HepG2 (cell line): Measurements from ENCODE around the gene QDPR. TPM values are rescaled to one million over a fixed set of nuclear protein-coding genes. Genes with fewer than 3 reads are reported as not detected.

Experiments
- ATAC-seq: fragments of 200-7000 bp; cut with Tn5 transposase; 3 replicates; pipeline ENCODE4 v1.9.1; 2020; ENCODE audit warnings: mild to moderate bottlenecking, moderate library complexity
- BruUV-seq: library from RNA; stranded (reverse); fragments of 400-500 nt; replicated peaks from 2 replicates; lab custom pipeline; 2021; lab: Mats Ljungman, UMichigan
- CTCF ChIA-PET: fragments of 300-600 bp; formaldehyde crosslinking; extraction: SDS; loops from one replicate; lab custom pipeline; 2021; ENCODE audit warnings: low total read pairs, inconsistent platforms, low intra/inter-chr PET ratio; lab: Yijun Ruan, JAX
- POLR2A ChIA-PET: fragments of 350-600 bp; sonication (Branson Sonifier 250); formaldehyde crosslinking; loops from one replicate; lab custom pipeline; 2020; ENCODE audit warnings: antibody characterized with exemption, inconsistent platforms; lab: Yijun Ruan, JAX
- DNase-seq: peaks from one replicate; pipeline ENCODE4 v3.0.0-alpha.2; 2015; ENCODE audit warnings: low spot score
- FAIRE-seq: peaks from 3 replicates; lab custom pipeline; 2011; peaks lifted over from hg19 to GRCh38; lab: Jason Lieb, UNC
- H2AFZ ChIP-seq: one replicate; pipeline ENCODE4 v1.6.1; 2011; ENCODE audit warnings: low read length, inconsistent platforms
- H3K27ac ChIP-seq: fragments of 300-600 bp; 3 replicates; pipeline ENCODE4 v1.8.0; 2011; ENCODE audit warnings: mixed run types, mild to moderate bottlenecking, mixed read lengths, low read length, inconsistent platforms; ENCODE audit not compliant: insufficient read depth; ENCODE audit errors: extremely low read length
- H3K27me3 ChIP-seq, 2 experiments: fragments of 200-600 bp in 1 of 2; 2 replicates in 1 of 2; 3 replicates in 1 of 2; pipeline versions ENCODE4 v1.6.0 to v1.8.0; 2011; ENCODE audit warnings: low read length in 2 of 2, mild to moderate bottlenecking in 2 of 2, moderate library complexity in 2 of 2, inconsistent platforms in 1 of 2; ENCODE audit not compliant: insufficient read depth in 2 of 2, control insufficient read depth in 1 of 2
- H3K36me3 ChIP-seq, 2 experiments: fragments of 200-600 bp in 1 of 2; replicated peaks in 1 of 2; 2 replicates in 1 of 2; 3 replicates in 1 of 2; pipeline versions ENCODE4 v1.5.1 to v1.8.0; 2011; ENCODE audit warnings: low read length in 2 of 2, inconsistent platforms in 1 of 2; ENCODE audit not compliant: insufficient read depth in 2 of 2, control insufficient read depth in 1 of 2
- H3K4me1 ChIP-seq: 2 replicates; pipeline ENCODE4 v1.5.1; 2012; ENCODE audit warnings: low read length, inconsistent platforms; ENCODE audit not compliant: insufficient read depth
- H3K4me2 ChIP-seq: 2 replicates; pipeline ENCODE4 v1.6.0; 2011; ENCODE audit warnings: low read depth, low read length, inconsistent platforms
- H3K4me3 ChIP-seq, 3 experiments: fragments of 200-600 bp in 1 of 3; sonication (generic), shearing (Covaris generic) in 1 of 3; replicated peaks in 1 of 3; 2 replicates each; pipeline ENCODE4 v1.5.1; 2011 to 2016; ENCODE audit warnings: low read length in 3 of 3, inconsistent platforms in 2 of 3, low read depth in 2 of 3, mild to moderate bottlenecking in 2 of 3, control low read depth in 1 of 3, mixed read lengths in 1 of 3; ENCODE audit not compliant: insufficient read depth in 1 of 3
- H3K79me2 ChIP-seq: one replicate; pipeline ENCODE4 v1.6.1; 2011; ENCODE audit warnings: low read length, inconsistent platforms; ENCODE audit not compliant: insufficient read depth
- H3K9ac ChIP-seq: 2 replicates; pipeline ENCODE4 v1.6.0; 2011; ENCODE audit warnings: mild to moderate bottlenecking, low read depth, low read length, inconsistent platforms; ENCODE audit not compliant: insufficient read depth
- H3K9me3 ChIP-seq: 2 replicates; pipeline ENCODE4 v1.5.1; 2012; ENCODE audit warnings: mild to moderate bottlenecking, low read length
- H4K20me1 ChIP-seq: 2 replicates; pipeline ENCODE4 v1.6.0; 2011; ENCODE audit warnings: inconsistent platforms, mild to moderate bottlenecking, low read length, moderate library complexity; ENCODE audit not compliant: insufficient read depth
- ARNTL ChIP-seq: sonication (generic); formaldehyde crosslinking; IDR thresholded peaks from 2 replicates; pipeline ENCODE4 v1.4.0; 2020; ENCODE audit warnings: mild to moderate bottlenecking, missing genetic modification reagents
- ASH2L ChIP-seq: fragments of 300-600, 200-600 bp; sonication (generic); IDR thresholded peaks from 2 replicates; pipeline ENCODE4 v1.7.0; 2017; ENCODE audit warnings: low read depth, mild to moderate bottlenecking, moderate library complexity, mixed read lengths, low read length; ENCODE audit not compliant: insufficient read length
- KDM2A ChIP-seq: sonication (generic); formaldehyde crosslinking; IDR thresholded peaks from 2 replicates; pipeline ENCODE4 v1.4.0; 2020; ENCODE audit warnings: low read depth, missing genetic modification reagents, borderline replicate concordance
- NKX3-1 ChIP-seq: sonication (generic); formaldehyde crosslinking; IDR thresholded peaks from 2 replicates; pipeline ENCODE4 v1.5.0; 2020; ENCODE audit warnings: missing genetic modification reagents
- NR2F2 ChIP-seq: IDR thresholded peaks from 2 replicates; pipeline ENCODE4 v1.6.1; 2012; ENCODE audit warnings: low read depth, inconsistent platforms, borderline replicate concordance
- TEAD2 ChIP-seq: sonication (generic); formaldehyde crosslinking; IDR thresholded peaks from 2 replicates; pipeline ENCODE4 v1.9.0; 2021; ENCODE audit warnings: missing genetic modification reagents
- ZMYM2 ChIP-seq: sonication (generic); formaldehyde crosslinking; IDR thresholded peaks from 2 replicates; pipeline ENCODE4 v1.8.0; 2022; ENCODE audit warnings: mild to moderate bottlenecking, missing genetic modification reagents
- ZNF282 ChIP-seq: fragments of 450-650 bp; IDR thresholded peaks from 2 replicates; pipeline ENCODE4 v1.6.1; 2018; ENCODE audit not compliant: partially characterized antibody
- ZNF501 ChIP-seq: sonication (generic); formaldehyde crosslinking; IDR thresholded peaks from 2 replicates; pipeline ENCODE4 v1.5.1; 2020; ENCODE audit warnings: mild to moderate bottlenecking, moderate library complexity, missing genetic modification reagents
- ZNF572 ChIP-seq: sonication (generic); formaldehyde crosslinking; IDR thresholded peaks from 2 replicates; pipeline ENCODE4 v1.5.1; 2020; ENCODE audit warnings: mild to moderate bottlenecking, missing genetic modification reagents
- WGBS: methylation state at CpG from one replicate; pipeline ENCODE4 v1.1.6; 2017; ENCODE audit warnings: low lambda C conversion rate; 5-methylcytosine and 5-hydroxymethylcytosine counted together
- in situ Hi-C: cut with HindIII; loops from 2 replicates; pipeline ENCODE4 v1.10.0; 2017; ENCODE audit warnings: low pct_unique_long_range_greater_than_20kb; ENCODE audit not compliant: extremely low pct_ligation_motif_present
- intact Hi-C: fragments of 100-400 bp; cut with micrococcal nuclease; formaldehyde crosslinking; loops from one replicate; pipeline ENCODE4 v1.10.0; 2022; ENCODE audit not compliant: unreplicated experiment
- polyA plus RNA-seq, 8 experiments: library from polyadenylated mRNA; depleted of rRNA in 3 of 8; stranded (reverse) in 7 of 8; unstranded in 1 of 8; fragments of >200 nt; fragmentation: Illumina TruSeq in 4 of 8; extraction: Trizol in 4 of 8; gene quantifications; 2 replicates each; pipeline versions ENCODE4 v1.2.1 to v1.2.3, GENCODE V29; 2011 to 2016; ENCODE audit warnings: low read depth in 4 of 8, missing spikeins in 1 of 8, mixed read lengths in 1 of 8; ENCODE audit not compliant: insufficient read depth in 1 of 8
- total RNA-seq, 5 experiments: library from RNA; depleted of rRNA; stranded (reverse); fragments of >200 nt; fragmentation: Illumina TruSeq; extraction: Trizol; gene quantifications; 2 replicates each; pipeline ENCODE4 v1.2.3, GENCODE V29; 2016; ENCODE audit warnings: low read depth in 1 of 5
- TF ChIP-seq, protein P1 (sequence below): sonication (generic); IDR thresholded peaks from 2 replicates; pipeline ENCODE4 v1.6.1; 2016; ENCODE audit warnings: low read depth, borderline replicate concordance
- TF ChIP-seq, protein P2 (sequence below): IDR thresholded peaks from 2 replicates; pipeline ENCODE4 v1.6.1; 2018; ENCODE audit warnings: missing genetic modification reagents
- TF ChIP-seq, protein P3 (sequence below): sonication (generic); formaldehyde crosslinking; IDR thresholded peaks from 2 replicates; pipeline ENCODE4 v1.5.0; 2020; ENCODE audit warnings: mild to moderate bottlenecking, missing genetic modification reagents, borderline replicate concordance
- TF ChIP-seq, protein P4 (sequence below): sonication (generic); formaldehyde crosslinking; IDR thresholded peaks from 2 replicates; pipeline ENCODE4; 2020; ENCODE audit warnings: missing genetic modification reagents, mild to moderate bottlenecking, borderline replicate concordance

QDPR gene
- total and polyA plus RNA-seq, 2 of the 13 experiments (the other 11 are each of a cell fraction or from before 2014, with no cell fraction given) = 9.9 to 95.5 TPM

DNA sequence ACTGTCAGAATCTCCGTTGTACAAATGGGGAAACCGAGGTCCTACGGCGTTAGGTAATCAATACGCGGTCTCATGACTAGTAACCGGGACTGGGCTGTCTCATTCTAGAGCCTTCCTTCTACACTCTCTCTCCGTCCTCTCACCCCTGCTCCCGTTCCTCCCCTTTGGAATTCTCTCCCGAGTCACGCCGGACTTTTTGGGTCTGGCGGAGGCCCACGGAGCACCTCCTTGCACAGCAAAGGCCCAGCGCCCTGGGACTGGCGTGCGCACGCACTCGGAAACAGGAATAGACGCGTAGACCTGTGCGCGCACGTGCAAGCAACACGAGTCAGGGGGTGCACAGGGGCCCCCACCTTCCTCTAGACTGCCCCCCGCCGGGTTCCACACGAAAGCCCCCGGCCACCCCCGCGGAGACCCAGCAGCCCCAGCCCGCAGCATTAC lies 361 bp downstream of the QDPR start (continued):
- TF ChIP-seq, protein P1, sequence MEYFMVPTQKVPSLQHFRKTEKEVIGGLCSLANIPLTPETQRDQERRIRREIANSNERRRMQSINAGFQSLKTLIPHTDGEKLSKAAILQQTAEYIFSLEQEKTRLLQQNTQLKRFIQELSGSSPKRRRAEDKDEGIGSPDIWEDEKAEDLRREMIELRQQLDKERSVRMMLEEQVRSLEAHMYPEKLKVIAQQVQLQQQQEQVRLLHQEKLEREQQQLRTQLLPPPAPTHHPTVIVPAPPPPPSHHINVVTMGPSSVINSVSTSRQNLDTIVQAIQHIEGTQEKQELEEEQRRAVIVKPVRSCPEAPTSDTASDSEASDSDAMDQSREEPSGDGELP = no peak
- TF ChIP-seq KDM2A (no peak; the same call in 1 of the 2 replicates), ASH2L (peak; percentile 70), ZMYM2 (CRISPR knock-in tag) (no peak), ZNF282 (no peak)
- TF ChIP-seq, protein P2, sequence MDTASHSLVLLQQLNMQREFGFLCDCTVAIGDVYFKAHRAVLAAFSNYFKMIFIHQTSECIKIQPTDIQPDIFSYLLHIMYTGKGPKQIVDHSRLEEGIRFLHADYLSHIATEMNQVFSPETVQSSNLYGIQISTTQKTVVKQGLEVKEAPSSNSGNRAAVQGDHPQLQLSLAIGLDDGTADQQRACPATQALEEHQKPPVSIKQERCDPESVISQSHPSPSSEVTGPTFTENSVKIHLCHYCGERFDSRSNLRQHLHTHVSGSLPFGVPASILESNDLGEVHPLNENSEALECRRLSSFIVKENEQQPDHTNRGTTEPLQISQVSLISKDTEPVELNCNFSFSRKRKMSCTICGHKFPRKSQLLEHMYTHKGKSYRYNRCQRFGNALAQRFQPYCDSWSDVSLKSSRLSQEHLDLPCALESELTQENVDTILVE (CRISPR knock-in tag) = no peak

DNA sequence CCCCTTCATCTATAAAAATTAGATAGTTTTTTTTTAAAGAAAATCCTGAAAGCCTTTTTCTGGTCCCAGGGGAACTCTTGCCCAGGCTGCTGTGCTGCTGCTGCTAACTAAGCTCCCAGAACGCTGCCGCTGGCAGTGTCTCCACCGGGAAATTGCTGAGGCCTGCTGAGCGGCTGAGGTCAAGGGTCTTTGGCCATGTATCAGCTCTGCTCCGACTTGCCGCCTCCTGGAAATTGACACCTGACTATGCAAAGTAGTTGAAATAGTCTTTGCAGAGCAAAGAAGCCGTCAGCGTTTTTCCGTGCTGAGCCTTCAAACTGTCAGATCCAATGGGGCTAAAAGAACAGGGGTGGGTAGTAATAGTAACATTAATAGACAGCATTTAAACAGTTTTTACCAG lies 839 bp downstream of the QDPR start:
- intact Hi-C loops = loop anchor here (10.0 kb wide), 1 partner anchor 124 kb away; no protein-coding TSS in a partner anchor
- H3K4me2 ChIP-seq = peak overlapping the region; percentile 85
- H3K9ac ChIP-seq = peak overlapping the region; percentile 82
- under 1% methylated on average over 8 of the region's 9 CpGs for WGBS
- H3K4me1 ChIP-seq = peaks cover 60% of the 10 kb centered on the region
- no peaks in the 10 kb centered on the region for H3K9me3 ChIP-seq
- H3K27me3 ChIP-seq = no peaks in the 10 kb centered on the region; a peak in 1 of 5 replicates
- H2AFZ ChIP-seq = no peak overlapping the region
- peaks cover 4% of the 10 kb centered on the region; the same call in 1 of the 2 replicates for H4K20me1 ChIP-seq
- peak; percentile 46 for DNase-seq
- no TSS peak for BruUV-seq
- ChIA-PET POLR2A (interaction anchor here (1.1 to 2.4 kb wide), 4 partner anchors 13 to 103 kb away, joined by 3 to 22 read pairs (median 7); partner anchors contain the start of gene MED28), CTCF (no interaction called here)
- ATAC-seq = peak; percentile 64
- H3K4me3 ChIP-seq = peak overlapping the region; percentile 65 to 88 (median 84)
- peaks cover 3 to 24% of the 10 kb centered on the region in 2 experiments for H3K36me3 ChIP-seq
- H3K79me2 ChIP-seq = peaks cover 35% of the 10 kb centered on the region
- H3K27ac ChIP-seq = peak overlapping the region; percentile 73
- FAIRE-seq = no peak
- in situ Hi-C loops = no loop called here
- TF ChIP-seq, protein P3, sequence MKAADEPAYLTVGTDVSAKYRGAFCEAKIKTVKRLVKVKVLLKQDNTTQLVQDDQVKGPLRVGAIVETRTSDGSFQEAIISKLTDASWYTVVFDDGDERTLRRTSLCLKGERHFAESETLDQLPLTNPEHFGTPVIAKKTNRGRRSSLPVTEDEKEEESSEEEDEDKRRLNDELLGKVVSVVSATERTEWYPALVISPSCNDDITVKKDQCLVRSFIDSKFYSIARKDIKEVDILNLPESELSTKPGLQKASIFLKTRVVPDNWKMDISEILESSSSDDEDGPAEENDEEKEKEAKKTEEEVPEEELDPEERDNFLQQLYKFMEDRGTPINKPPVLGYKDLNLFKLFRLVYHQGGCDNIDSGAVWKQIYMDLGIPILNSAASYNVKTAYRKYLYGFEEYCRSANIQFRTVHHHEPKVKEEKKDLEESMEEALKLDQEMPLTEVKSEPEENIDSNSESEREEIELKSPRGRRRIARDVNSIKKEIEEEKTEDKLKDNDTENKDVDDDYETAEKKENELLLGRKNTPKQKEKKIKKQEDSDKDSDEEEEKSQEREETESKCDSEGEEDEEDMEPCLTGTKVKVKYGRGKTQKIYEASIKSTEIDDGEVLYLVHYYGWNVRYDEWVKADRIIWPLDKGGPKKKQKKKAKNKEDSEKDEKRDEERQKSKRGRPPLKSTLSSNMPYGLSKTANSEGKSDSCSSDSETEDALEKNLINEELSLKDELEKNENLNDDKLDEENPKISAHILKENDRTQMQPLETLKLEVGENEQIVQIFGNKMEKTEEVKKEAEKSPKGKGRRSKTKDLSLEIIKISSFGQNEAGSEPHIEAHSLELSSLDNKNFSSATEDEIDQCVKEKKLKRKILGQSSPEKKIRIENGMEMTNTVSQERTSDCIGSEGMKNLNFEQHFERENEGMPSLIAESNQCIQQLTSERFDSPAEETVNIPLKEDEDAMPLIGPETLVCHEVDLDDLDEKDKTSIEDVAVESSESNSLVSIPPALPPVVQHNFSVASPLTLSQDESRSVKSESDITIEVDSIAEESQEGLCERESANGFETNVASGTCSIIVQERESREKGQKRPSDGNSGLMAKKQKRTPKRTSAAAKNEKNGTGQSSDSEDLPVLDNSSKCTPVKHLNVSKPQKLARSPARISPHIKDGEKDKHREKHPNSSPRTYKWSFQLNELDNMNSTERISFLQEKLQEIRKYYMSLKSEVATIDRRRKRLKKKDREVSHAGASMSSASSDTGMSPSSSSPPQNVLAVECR = 0 out of 2 replicates have a peak, but pooled peaks have one; percentile 23
- TF ChIP-seq NKX3-1 (CRISPR knock-in tag) (0 out of 2 replicates have a peak, but pooled peaks have one; percentile 3), TEAD2 (CRISPR knock-in tag) (no peak), ZNF572 (CRISPR knock-in tag) (no peak), ZNF501 (CRISPR knock-in tag) (no peak), ARNTL (no peak), NR2F2 (0 out of 2 replicates have a peak, but pooled peaks have one; percentile 7)
- TF ChIP-seq, protein P4, sequence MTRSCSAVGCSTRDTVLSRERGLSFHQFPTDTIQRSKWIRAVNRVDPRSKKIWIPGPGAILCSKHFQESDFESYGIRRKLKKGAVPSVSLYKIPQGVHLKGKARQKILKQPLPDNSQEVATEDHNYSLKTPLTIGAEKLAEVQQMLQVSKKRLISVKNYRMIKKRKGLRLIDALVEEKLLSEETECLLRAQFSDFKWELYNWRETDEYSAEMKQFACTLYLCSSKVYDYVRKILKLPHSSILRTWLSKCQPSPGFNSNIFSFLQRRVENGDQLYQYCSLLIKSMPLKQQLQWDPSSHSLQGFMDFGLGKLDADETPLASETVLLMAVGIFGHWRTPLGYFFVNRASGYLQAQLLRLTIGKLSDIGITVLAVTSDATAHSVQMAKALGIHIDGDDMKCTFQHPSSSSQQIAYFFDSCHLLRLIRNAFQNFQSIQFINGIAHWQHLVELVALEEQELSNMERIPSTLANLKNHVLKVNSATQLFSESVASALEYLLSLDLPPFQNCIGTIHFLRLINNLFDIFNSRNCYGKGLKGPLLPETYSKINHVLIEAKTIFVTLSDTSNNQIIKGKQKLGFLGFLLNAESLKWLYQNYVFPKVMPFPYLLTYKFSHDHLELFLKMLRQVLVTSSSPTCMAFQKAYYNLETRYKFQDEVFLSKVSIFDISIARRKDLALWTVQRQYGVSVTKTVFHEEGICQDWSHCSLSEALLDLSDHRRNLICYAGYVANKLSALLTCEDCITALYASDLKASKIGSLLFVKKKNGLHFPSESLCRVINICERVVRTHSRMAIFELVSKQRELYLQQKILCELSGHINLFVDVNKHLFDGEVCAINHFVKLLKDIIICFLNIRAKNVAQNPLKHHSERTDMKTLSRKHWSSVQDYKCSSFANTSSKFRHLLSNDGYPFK (CRISPR knock-in tag) = no peak
